T follicular helper cell (primary cell): ENCODE results near the gene CPSF4.

ENCODE experiments used
- DNase-seq: peaks from one replicate; pipeline ENCODE4 v3.0.0-alpha.2; 2020; ENCODE audit warnings: low read depth
- total RNA-seq, 2 experiments: gene quantifications; one replicate each; lab custom pipeline; 2026; lab: John Stamatoyannopoulos, UW

Gene CPSF4
- total RNA-seq: 41.6 to 57.4 reads per million in 2 experiments

- peak; percentile 73 for DNase-seq
These were observed at the start of gene CPSF4, which contains the start of gene PTCD1 for GRCh38 chr7:99438573-99439480. Gene CPSF4 (plus strand): TSS chr7:99438943. CDS start chr7:99439083, 140 bp downstream. Gene PTCD1 (minus strand): TSS chr7:99438798. CDS start chr7:99435242, 3,556 bp downstream.

- no peak for DNase-seq
These were observed 49.0 kb upstream of the CPSF4 start for GRCh38 chr7:99389772-99390171.

GRCh38 chr7:99390941-99391602 is 47.7 kb upstream of the CPSF4 start:
- no peak for DNase-seq

GRCh38 chr7:99392046-99392445 is 46.7 kb upstream of the CPSF4 start:
- DNase-seq: no peak

GRCh38 chr7:99392659-99393354 is 45.9 kb upstream of the CPSF4 start:
- peak; percentile 78 for DNase-seq

- DNase-seq: no peak
These were observed 45.2 kb upstream of the CPSF4 start for GRCh38 chr7:99393355-99394187.

- no peak for DNase-seq
These were observed 44.6 kb upstream of the CPSF4 start for GRCh38 chr7:99394188-99394502.

- no peak for DNase-seq
These were observed 43.0 kb upstream of the CPSF4 start for GRCh38 chr7:99395616-99396327.

- no peak for DNase-seq
These were observed 42.1 kb upstream of the CPSF4 start for GRCh38 chr7:99396418-99397296.

GRCh38 chr7:99397297-99397983 is 41.3 kb upstream of the CPSF4 start:
- DNase-seq: no peak

- no peak for DNase-seq
These were observed 39.8 kb upstream of the CPSF4 start for GRCh38 chr7:99398891-99399445.

GRCh38 chr7:99399597-99399996 is 39.1 kb upstream of the CPSF4 start:
- no peak for DNase-seq

- no peak for DNase-seq
These were observed 35.9 kb upstream of the CPSF4 start for GRCh38 chr7:99402854-99403253.

GRCh38 chr7:99403764-99404163 is 35.0 kb upstream of the CPSF4 start:
- no peak for DNase-seq

- no peak for DNase-seq
These were observed 34.3 kb upstream of the CPSF4 start for GRCh38 chr7:99404235-99404976.

GRCh38 chr7:99404977-99405320 is 33.8 kb upstream of the CPSF4 start:
- no peak for DNase-seq

GRCh38 chr7:99406557-99406956 is 32.2 kb upstream of the CPSF4 start:
- no peak for DNase-seq

- peak; percentile 21 for DNase-seq
These were observed 30.8 kb upstream of the CPSF4 start for GRCh38 chr7:99407872-99408378.
